GM21360 (cell line): ENCODE results near the gene MYO1B.
"Not testable (repeated sequence)": the region's sequence is repeated elsewhere in the genome, so short reads cannot be mapped to it uniquely, and the experiment has no call there.

Source experiments
- ATAC-seq: cut with Tn5 transposase; IDR thresholded peaks from one replicate; pipeline ENCODE4 v1.9.1; 2021; ENCODE audit warnings: mild to moderate bottlenecking, moderate library complexity; ENCODE audit not compliant: unreplicated experiment

Gene MYO1B

DNA sequence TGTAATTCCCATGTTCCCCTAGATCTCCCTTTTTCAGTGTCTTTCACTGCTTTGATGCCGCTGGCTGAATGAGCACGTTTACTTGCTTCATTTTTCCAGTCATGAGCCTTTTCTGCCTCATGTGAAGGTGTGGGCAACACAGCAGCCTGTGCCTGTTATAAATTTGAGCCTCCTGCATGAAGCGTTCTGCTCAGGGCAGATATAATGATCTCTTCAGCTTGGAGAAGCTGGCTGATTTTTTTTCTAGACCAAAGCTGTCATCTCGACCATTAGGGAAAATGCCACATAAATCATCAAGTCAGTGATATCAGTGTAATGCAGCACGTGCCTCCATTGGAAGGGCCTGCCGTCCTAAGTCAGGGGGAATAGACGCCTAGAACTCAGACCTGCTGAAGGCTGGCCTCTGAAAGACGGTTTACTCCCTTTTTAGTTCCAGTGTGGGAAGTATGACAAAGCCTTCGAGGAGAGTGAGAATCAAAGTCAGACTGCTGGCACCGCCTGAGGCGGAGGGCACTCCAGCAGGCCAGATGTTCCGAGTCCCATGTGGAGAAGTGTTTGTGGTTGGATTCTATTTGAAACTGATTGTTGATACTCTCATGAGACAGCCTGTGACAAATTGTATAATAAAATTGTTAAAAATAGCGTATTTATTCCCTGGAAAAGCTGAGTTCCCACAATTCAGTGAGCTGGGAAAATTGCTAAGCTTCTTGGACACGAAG lies 196.5 kb downstream of the MYO1B start:
- ATAC-seq: no peak

DNA sequence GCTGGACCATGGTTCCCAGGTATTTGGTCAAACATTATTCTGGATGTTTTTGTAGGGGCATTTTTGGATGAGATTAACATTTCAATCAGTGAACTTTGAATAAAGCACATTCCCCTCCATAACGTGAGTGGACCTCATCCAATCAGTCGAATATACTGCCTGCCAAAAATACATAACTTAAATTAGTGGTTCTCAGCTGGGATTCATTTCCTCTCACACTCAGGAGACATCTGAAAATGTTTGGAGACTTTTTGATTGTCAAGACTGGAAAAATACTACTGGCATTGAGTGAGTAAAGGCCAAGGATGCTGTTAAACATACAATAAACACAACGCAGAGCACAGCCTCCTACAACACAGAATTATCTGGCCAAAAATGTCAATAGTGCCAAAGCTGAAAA lies 198.2 kb downstream of the MYO1B start:
- no peak for ATAC-seq

DNA sequence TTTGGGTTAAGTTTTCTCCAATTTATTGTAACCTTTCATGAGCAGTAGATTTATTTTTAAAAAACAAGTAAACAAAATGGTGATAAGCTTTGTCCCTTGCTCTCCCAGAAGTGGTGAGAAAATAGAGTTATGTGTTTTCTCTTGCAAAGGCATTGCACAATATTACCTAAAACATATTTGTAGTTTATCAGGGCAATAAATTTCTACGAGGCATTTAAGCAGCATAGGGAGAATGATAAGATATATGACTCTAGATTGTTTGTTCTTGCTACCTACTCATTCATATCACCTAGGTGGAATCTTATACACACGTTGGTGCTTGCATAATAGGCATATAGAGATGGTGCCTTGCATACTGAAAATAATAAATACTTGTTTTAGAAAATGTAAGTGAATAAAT lies 201.7 kb downstream of the MYO1B start:
- no peak for ATAC-seq

DNA sequence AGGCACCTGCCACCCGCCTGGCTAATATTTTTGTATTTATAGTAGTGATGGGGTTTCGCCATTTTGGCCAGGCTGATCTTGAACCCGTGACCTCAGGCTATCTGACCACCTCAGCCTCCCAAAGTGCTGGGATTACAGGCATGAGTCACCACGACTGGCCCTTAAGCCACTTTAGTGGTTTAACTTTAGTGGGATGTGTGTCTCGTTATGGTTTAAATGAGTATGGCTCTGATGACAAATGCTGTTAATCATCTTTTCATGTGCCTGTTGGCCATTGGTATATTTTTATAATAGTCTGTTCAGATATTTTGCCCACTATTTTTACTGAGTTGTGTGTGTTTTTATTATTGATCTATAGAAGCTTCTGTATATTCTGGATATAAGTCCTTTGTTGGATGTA lies 205.9 kb downstream of the MYO1B start:
- no peak for ATAC-seq

DNA sequence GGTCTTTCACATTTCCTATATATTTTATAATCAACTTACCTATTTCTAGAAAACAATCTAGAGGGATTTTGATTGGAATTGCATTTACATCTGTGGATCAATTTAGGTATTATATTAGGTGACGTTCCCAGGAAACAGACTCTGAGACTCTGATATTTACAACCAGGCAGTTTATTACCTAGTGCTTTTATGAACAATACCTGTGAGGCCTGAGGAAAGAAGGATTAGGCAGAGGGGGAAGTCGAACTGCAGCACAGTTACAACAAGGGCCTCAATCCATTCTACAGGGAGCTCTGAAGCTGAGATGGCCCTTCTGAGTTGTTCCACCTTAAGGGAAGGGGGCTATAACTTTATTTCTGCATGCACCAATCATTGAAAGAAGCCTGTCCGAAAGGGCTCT lies 206.9 kb downstream of the MYO1B start:
- no peak for ATAC-seq

DNA sequence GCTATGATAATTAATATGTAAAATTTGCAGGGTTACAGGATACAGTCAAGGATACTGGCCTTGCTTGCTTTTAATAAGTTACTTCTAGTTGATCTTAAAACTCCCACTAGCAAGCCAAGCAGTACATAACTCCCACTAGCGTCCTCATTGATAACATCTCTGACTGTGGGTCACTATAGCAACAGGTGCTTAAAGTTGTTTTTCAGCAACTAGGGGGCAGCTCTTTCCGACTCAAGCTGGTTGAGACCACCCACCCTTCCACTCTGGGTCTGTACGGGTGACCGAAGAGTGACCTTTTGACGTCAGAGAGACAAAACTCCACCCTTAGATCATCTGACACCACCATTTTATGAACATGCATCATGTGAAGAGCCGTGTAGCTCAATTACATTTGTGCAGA lies 208.6 kb downstream of the MYO1B start:
- ATAC-seq: no peak

DNA sequence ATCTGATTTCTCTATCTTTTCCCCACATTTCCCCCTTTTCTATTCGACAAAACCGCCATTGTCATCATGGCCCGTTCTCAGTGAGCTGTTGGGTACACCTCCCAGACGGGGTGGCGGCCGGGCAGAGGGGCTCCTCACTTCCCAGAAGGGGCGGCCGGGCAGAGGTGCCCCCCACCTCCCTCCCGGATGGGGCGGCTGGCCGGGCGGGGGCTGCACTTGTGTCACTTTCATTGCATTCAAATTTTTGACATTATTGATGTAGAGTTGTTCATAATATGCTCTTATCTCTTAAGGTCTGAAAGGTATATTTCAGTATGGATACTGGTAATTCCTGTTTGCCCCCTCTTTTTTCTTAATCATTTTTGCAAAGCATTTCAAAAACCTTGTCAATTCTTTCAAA lies 211.3 kb downstream of the MYO1B start:
- not testable (repeated sequence) for ATAC-seq

DNA sequence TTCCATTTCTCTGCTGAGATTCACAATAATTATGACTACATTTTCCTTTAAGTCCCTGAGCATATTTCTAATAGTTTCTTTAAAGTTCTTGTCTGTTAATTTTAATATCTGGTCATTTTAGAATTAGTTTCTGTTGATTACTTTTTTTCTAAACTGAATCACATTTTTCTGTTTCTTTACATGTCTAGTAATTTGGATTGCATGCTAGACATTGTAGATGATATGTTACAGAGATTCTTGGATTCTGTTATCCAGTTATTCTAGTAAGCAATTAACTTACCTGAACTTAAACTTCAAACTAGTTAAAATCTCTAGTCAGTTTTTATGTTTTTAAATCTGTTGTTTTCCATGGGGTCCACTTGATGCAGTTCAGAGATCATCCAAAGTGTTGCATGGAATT lies 214.0 kb downstream of the MYO1B start:
- ATAC-seq: no peak

DNA sequence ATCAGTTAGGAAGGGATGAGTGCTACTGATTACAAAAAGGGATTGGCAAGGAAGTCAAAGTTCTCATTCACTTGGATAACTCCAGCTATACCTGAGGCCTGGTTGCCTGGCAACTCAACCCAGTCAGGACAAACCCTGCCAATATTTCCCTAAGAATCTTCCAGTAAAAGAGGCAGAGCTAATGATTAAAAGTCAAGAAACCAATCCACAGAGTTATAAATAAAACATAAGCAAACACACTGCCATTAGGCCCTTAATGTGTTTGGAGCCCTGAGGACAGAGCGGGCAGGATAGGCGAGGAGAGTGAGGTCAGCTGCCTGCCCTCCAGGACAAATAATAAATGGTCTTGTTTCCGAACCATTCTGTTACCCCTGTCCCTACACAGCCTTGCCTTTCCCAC lies 217.2 kb downstream of the MYO1B start:
- no peak for ATAC-seq

DNA sequence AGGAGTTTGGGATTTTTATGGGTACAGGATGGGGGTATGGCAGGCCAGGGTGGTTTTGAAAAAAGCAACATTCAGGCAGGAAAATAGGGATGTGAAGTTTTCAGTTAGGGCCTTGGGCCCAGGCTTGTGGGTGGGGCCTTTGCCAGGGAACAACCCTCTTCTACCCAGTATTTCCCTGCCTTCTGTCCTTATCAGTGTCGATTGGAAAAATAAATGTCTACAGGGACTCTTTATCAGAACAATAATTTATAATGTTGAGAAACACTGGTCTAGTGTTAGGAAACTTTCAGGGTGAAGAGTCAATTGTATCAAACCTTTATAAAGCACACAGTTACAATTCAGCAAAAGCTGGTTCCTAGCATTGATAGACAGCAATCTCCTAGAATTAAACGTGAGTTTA lies 218.6 kb downstream of the MYO1B start:
- ATAC-seq: no peak

DNA sequence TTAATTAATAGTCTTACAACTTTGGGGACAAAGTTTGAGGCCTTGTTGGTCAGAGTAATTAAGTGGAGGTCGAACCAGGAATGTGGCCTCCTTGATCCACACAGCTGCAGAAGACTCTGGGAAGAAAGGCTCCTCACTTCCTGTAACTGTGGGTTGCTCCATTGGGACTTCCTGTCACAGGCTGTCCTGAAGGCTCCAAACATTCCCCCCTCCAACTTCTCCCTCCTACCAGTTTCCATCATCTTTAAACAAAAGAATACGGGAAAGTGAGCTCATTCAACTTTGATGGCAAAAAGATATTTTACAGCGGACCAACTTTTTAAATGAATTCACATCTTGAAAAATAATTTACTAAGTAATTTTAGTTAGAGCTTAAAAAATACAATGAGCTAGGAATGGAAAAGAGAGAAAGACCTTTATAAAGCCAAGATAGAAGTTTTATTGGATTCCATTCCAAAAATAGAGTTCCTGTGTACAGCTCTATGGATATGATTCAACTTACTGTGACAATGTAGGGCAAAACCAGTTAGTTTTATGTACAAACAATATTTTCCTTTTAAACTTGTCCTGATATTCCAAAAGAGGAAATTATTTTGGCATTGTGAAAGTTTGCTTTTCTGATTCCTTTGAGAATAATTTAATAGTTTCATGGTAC lies 220.7 kb downstream of the MYO1B start:
- ATAC-seq: no peak

DNA sequence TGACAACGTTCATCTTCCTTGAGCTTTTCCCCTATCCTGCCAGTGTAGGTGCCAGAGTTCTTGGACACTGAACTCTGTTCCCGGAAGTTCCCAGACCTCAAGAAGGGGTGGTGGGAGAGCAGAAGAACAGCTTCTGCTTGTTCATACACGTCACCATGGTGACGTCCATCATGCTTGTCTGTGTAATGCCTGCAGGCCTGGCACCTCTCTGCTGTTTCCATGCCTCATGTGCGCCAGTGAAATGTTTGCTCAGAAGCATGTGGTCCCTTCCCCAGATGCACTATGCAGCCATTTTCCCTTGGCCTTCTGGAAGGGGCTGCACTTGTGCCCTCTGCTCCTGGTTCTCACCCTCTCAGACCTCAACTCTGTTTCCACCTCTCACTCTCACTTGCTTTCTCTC lies 221.9 kb downstream of the MYO1B start:
- ATAC-seq: no peak

DNA sequence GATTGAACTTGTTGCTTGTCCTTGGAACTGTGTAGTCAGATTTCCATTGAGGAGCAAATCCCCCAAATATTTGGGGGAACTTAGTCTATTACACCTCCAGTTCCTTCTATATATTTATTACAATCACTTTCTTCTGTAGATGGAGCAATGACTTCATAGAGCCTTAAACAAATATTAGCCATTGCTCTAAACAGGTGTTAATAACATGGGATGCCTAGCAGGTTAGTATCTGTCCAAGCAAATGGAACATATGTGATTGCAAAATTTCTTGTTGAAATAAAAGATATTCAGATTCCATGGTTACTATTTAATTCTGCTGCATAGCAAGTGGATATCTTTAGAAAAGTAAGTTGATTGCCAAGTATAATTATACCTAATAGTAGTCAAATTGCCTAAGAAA lies 225.1 kb downstream of the MYO1B start:
- no peak for ATAC-seq

DNA sequence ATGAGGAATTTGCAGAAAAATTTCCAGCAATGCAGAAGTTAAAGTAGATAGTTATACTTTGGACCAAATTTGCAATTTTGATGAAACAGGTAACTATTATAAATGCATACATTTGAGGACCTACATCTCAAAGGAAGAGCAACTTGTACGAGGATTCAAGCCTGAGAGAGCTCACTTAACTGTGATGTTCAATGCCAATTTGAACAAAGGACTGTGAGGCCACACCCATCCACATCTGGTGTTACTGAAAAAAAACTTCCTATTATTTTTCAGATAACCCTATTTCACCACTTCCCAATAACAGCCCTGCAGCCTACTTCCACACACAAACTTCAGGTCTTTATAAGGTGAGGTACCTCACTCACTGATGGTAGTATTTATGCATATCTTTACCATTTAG lies 229.3 kb downstream of the MYO1B start:
- no peak for ATAC-seq
